GM21737 (cell line): ENCODE measurements around the gene WDR27.

Source experiments
- ATAC-seq: cut with Tn5 transposase; IDR thresholded peaks from one replicate; pipeline ENCODE4 v1.9.1; 2021; ENCODE audit warnings: mild to moderate bottlenecking, moderate library complexity; ENCODE audit not compliant: unreplicated experiment

WDR27 gene

GRCh38 chr6:169701954-169702839 is at the start of gene WDR27, which contains the start of gene C6orf120:
Gene WDR27 (minus strand): TSS chr6:169702029. CDS start chr6:169689005, 13,024 bp downstream.
Gene C6orf120 (plus strand): TSS chr6:169702126. CDS start chr6:169702460, 334 bp downstream.
- peak; percentile 91 for ATAC-seq

GRCh38 chr6:169746556-169746955 is 44.7 kb upstream of the WDR27 start:
- ATAC-seq = no peak

GRCh38 chr6:169745405-169745804 is 43.6 kb upstream of the WDR27 start:
- ATAC-seq = no peak

- ATAC-seq = no peak
Measured at GRCh38 chr6:169741344-169741743, 39.5 kb upstream of the WDR27 start.

GRCh38 chr6:169738976-169739529 is 37.2 kb upstream of the WDR27 start:
- no peak for ATAC-seq

GRCh38 chr6:169738204-169738975 is 36.6 kb upstream of the WDR27 start:
- no peak for ATAC-seq

- ATAC-seq = no peak
Measured at GRCh38 chr6:169729961-169730360, 28.1 kb upstream of the WDR27 start.

- no peak for ATAC-seq
Measured at GRCh38 chr6:169726963-169727362, 25.1 kb upstream of the WDR27 start.

- no peak for ATAC-seq
Measured at GRCh38 chr6:169726049-169726400, 24.2 kb upstream of the WDR27 start.

- ATAC-seq = peak; percentile 8
Measured at GRCh38 chr6:169725125-169726048, 23.6 kb upstream of the WDR27 start.

- peak; percentile 47 for ATAC-seq
Measured at GRCh38 chr6:169724494-169725124, 22.8 kb upstream of the WDR27 start, which contains the start of gene PHF10. Gene PHF10 (minus strand): TSS chr6:169724500. CDS start chr6:169723931, 569 bp downstream.

GRCh38 chr6:169723991-169724493 is 22.2 kb upstream of the WDR27 start:
- peak; percentile 35 for ATAC-seq

GRCh38 chr6:169723200-169723909 is 21.5 kb upstream of the WDR27 start:
- ATAC-seq = peak; percentile 31

- ATAC-seq = peak; percentile 19
Measured at GRCh38 chr6:169722362-169723199, 20.8 kb upstream of the WDR27 start.

- ATAC-seq = no peak
Measured at GRCh38 chr6:169720207-169720855, 18.5 kb upstream of the WDR27 start.

- no peak for ATAC-seq
Measured at GRCh38 chr6:169719117-169719516, 17.3 kb upstream of the WDR27 start.

GRCh38 chr6:169714595-169714994 is 12.8 kb upstream of the WDR27 start:
- ATAC-seq = no peak

GRCh38 chr6:169714178-169714577 is 12.3 kb upstream of the WDR27 start:
- ATAC-seq = no peak
